Forelimb muscle (tissue), 1 donor: ENCODE results near the gene ZNF618. TPM values are rescaled to one million over a fixed set of nuclear protein-coding genes. Genes with fewer than 3 reads are reported as not detected.
"Not testable (repeated sequence)": the region's sequence is repeated elsewhere in the genome, so short reads cannot be mapped to it uniquely, and the experiment has no call there.

Experiments
- DNase-seq: peaks from one replicate; pipeline ENCODE4 v3.0.0-alpha.2; 2013; ENCODE audit warnings: low read depth
- polyA plus RNA-seq: library from polyadenylated mRNA; unstranded; fragments of 120-200 nt; gene quantifications from one replicate; pipeline ENCODE4 v1.2.1, GENCODE V29; 2013; ENCODE audit not compliant: insufficient read length

Gene ZNF618
- polyA plus RNA-seq, 1 donor: 13.2 TPM

DNA sequence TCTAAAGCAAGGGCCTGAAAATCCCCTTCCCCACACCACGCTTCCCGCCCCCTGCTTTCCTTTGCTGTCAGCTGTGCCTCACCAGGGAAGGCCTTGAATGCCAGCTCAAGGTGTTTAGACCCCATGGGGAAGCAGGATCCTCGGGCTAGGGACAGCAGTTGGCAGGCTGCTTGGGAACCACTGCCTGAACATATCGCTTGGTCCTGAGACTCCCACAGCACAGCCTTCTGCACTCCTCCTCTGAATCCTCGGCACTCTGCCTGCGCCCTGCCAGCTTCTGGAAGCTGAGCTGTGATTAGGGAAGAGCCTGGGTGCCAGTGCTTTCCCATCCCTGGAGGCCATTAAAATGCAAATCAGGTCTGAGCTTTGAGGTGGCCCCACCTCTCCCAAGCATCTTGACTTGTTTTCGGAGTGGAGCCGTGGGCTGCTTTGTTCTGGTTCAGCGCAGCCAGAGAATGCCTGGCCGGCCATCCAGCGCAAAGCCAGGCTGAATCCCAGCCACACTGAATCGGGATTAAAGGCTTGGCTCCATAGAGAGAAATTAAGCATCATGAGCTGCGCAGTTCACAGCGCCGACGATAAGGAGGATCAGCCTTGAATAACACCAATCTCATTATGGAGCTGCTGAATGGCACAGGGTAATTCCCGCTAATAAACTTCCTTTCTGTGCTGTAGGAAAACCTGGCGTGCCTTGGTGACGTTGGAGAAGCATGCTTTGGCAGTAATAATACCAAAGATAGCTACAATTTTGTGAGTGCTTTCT, 162.0 kb downstream of the ZNF618 start:
- DNase-seq: no peak

DNA sequence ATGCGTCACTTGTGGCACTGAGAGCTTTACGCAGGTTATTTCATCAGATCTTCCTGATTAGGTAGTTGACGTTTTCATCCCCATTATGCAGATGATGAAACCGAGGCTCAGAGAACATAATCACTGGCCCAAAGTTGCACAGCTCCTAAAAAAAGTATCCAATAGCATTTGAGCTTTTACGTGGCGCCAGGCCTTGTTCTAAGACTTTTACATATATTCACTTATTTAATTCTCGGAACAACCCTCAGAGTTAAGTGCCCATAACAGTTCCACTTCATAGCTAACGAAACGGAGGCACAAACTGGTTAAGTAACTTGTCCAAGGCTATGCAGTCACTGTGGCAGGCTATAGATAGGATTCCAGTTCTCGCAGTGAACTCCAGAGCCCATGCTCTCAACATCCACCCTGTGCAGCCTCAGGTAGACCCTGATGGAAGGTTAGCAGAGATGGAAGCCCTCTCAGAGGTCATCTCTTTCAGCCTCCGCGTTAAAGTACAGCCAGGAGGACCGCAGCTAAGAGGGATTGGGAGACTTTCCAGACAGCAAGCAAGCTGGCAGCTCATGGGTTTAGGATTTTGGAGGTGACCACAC, 162.7 kb downstream of the ZNF618 start:
- no peak for DNase-seq

GRCh38 chr9:114039484-114039883, 163.4 kb downstream of the ZNF618 start:
- DNase-seq: no peak

DNA sequence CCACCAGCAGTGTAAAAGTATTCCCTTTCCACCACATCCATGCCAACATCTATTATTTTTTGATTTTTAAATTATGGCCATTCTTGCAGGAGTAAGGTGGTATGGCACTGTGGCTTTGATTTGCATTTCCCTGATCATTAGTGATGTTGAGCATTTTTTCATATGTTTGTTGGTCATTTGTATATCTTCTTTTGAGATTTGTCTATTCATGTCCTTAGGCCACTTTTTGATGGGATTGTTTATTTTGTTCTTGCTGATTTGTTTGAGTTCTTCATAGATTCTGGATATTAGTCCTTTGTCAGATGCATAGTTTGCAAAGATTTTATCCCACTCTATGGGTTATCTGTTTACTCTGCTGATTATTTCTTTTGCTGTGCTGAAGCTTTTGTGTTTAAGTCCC, 167.6 kb downstream of the ZNF618 start:
- not testable (repeated sequence) for DNase-seq

- no peak for DNase-seq
These were observed 170.2 kb downstream of the ZNF618 start for GRCh38 chr9:114046237-114046755.

DNA sequence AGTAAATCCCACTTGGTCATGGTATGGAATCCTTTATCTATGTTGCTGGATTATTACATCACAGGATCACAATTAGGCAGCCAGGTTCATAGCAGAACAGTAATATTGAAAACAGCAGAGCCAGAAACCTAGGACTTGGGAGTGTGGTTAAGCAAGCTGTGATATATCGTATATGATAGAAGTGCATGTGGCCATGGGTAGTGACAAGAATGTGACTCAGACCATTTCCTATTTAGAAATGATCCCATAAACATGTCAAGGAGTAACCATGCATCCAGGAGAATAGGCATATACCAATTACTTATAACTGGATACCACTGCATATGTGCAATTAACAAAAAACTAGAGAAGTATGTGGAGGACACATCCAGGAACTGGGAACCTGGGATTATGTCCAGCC, 170.8 kb downstream of the ZNF618 start:
- DNase-seq: no peak

GRCh38 chr9:114047717-114048116, 171.6 kb downstream of the ZNF618 start:
- no peak for DNase-seq

GRCh38 chr9:114048533-114049415, 172.7 kb downstream of the ZNF618 start:
- DNase-seq: no peak

DNA sequence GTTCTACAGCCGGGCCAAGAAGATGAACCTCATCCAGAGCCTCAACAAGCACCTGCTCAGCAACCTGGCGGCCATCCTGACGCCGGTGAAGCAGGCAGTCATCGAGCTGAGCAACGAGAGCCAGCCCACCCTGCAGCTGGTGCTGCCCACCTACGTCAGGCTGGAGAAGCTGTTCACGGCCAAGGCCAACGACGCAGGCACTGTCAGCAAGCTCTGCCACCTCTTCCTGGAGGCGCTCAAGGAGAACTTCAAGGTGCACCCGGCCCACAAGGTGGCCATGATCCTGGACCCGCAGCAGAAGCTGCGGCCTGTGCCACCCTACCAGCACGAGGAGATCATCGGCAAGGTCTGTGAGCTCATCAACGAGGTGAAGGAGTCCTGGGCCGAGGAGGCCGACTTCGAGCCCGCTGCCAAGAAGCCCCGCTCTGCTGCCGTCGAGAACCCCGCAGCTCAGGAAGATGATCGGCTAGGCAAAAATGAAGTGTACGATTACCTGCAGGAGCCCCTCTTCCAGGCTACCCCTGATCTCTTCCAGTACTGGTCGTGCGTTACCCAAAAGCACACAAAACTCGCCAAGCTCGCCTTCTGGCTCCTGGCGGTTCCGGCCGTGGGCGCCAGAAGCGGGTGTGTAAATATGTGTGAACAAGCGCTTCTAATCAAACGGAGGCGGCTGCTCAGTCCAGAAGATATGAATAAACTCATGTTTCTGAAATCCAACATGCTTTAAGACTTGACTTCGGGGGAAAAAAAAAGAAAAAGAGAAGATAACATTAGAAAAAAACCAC, 173.5 kb downstream of the ZNF618 start:
- no peak for DNase-seq

GRCh38 chr9:114050226-114050568, 174.1 kb downstream of the ZNF618 start:
- no peak for DNase-seq

DNA sequence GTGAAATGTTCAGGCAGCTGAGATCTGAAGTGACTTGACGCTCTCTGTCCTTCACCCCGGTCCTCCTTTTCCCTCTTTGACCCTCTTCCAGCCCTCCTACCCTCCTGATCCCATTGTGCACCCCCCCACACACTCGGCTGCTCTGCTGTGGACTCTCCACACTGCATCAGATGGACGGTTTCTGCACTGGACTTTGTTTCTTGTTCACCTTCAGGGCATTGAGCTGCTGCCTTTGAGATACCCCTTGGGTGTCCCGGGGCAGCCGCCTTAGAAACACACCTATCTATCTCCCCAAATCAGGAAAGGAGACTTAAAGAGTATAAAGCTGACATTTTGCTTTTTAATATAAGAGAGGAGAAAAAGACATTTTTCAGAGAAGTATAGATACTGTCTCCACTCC, 174.5 kb downstream of the ZNF618 start:
- DNase-seq: no peak

GRCh38 chr9:114051281-114051680, 175.2 kb downstream of the ZNF618 start:
- no peak for DNase-seq

GRCh38 chr9:114051706-114052105, 175.6 kb downstream of the ZNF618 start:
- no peak for DNase-seq

DNA sequence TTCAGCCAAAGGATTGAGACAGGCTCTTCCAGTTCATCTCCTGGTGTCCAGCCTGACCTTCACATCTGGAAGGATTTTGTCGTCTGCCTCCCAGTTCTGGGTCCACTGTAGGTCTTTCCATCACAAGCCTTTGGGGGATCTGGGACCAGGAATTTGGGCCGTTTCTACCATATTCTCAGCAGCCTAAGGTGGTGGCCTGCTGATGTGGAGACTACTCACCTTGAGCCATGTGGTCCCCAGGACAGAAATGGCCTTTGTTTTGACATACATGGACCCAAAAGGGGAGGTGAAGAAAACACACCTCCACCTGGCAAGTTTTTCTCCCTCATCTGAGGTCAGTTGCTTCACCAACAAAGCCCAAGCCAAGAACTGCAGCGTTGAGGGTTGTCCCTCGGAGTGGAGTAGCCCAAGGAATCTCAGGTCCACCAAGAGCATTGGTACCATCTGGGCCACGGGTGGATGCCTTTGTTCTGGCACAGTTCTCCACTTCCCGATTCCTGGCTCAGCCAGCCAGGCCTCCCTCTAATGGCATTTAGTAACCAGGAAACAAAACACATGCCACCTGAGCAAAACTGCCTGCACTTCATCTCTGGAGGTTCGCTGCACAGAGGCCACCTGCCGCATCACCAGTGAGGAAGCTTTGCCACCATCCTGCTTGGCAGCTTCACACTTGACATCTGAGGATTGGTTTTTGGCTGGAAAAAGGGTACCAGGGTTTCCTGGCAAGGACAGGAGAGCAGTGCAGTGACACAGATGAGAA, 177.3 kb downstream of the ZNF618 start:
- no peak for DNase-seq

- DNase-seq: no peak
These were observed 178.1 kb downstream of the ZNF618 start for GRCh38 chr9:114054191-114054690.

- no peak for DNase-seq
These were observed 179.0 kb downstream of the ZNF618 start for GRCh38 chr9:114055061-114055460.

- no peak for DNase-seq
These were observed 179.8 kb downstream of the ZNF618 start for GRCh38 chr9:114055894-114056293.

DNA sequence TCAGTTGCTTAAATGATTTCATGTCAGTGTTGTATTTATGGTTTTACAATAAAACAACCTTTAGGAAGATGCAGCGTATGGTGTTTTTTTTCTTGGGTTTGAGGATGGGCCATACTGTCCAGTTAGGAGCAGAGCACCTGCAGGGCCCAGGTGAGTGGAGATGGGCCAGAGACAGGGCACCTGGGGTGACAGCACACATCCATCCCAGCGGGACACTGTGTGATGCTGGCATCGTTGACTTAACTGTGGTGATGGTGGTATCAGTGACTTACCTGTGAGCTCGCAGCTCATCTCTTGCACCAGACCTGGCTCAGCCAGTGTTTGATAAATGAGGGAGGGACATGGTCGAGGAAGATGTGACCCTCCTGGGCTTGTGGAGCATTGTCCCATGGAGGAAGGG, 180.4 kb downstream of the ZNF618 start:
- DNase-seq: no peak

DNA sequence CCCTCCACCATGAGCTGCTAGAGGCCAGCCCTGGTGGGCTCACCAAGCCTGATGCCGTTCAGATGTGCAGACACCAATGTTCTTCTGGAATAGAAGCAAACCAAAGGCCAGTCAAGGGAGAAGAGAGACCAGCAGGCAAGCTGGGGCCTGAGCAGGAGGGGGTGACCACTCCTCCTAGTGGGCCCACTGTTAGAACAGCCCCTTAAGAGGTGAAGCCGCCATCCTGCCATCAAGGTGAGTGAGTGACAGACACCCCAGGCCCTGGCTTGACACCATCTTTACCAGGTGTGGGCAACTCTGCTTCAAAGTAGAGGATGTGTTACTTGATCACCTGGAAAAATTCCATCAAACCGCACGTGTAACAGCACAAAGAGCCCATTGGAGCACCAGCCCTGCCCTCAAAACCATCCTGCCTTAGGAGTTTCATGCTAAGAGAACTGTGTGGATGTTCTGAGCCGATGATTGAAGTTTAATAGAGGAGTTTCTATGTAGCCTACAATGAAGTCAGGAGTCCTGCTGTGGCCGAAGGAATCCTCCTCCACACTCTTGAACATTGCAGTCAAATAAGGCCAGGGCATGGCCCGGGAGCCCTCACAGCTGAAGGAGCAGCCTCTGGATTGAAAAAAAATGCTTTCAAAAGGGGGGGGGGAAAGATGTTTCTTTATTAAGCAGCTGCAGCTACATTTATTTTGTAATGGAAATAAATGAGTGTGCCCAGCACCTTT, 181.2 kb downstream of the ZNF618 start:
- no peak for DNase-seq

GRCh38 chr9:114058688-114059046, 182.6 kb downstream of the ZNF618 start:
- DNase-seq: no peak
